Activated T-helper 1 cell treated with anti-CD3 and anti-CD28 coated beads, Interleukin-2, amount 50 U/mL, for 16 hours (primary cell): Measurements from ENCODE around the gene KRT17.
"Not testable (repeated sequence)": the region's sequence is repeated elsewhere in the genome, so short reads cannot be mapped to it uniquely, and the experiment has no call there.

Experiments
- DNase-seq, 2 donors: peaks; one replicate each; pipeline ENCODE4 v3.0.0-alpha.2; 2020; ENCODE audit warnings: low read depth in 1 of 2, low spot score in 1 of 2

KRT17 gene

DNA sequence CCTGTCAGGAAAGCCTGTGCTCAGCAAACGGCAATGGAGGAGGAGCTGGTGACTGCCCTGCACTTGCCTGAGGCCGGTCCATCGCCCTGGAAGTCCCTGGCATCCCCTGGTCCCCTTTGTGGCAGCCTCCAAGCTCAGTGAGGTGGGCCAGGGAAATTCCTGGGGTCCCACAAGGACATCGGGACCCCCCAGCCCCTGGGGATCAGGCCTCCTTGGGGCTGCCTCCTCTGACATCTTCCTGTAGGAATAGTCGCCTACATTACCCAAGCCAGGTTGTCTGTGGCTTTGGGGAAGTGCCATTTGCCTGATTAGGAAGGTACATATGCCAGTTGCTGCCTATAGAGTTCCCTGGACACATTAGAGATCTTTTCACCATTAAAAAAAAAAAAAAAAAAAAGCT is 45.4 kb downstream of the KRT17 start:
- no peak for DNase-seq

DNA sequence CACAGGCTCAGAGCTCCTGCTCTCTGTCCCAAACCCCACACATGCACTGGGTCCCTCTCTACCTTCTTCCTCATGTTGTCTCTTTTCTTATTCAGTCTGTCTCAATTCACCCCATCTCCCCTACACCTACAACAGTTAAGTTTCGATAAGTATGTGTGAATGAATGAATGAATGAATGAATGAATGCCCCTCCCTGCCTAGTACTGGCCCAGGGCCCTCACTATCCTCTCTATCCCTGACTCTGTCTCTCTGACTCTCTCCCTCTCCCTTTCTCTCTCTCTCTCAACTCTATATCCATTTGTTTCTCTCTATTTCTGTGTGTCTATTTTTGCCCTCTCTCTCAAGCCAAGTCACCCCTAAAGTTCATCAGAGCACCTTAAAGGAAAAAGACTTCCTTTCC is 45.8 kb downstream of the KRT17 start:
- no peak for DNase-seq

DNA sequence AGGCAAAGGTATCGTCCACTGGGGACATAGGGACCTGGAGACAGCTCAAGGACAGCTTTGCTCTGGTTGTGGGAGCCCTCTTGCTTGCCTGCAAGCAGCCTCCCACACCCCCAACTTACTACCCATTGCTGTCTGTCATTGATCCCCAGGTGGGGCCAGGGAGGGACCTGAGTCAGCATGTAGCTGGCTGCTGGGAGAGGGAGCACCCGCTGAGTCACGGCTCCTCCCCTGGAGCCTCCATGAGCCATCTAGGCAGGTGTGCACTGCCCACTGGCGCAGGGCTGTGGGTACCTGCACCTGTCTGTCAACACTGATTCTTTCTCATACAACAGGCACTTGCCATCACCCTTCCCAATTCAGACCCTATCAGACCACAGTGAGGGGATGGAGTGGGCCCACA is 47.6 kb downstream of the KRT17 start:
- DNase-seq, result not testable (repeated sequence)

DNA sequence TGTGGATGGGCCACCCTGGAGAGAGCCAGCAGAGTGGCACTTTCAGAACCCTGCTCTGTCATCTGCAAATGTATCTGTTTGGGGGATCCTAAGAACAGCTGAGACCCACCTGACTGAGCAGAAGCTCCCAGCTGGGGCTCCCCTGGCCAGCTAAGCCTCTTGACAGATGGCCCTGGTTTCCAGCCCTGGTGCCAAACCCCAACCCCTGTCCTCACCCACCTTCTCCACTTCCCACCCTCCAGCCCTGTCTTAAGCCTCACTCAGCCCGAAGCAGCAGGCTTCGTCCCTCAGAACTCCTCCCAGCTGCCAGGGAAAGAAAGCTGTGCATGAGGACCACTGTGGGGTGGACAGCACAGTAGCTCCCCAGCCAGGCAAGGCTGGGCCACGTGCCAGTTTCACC is 49.0 kb downstream of the KRT17 start:
- no peak for DNase-seq

DNA sequence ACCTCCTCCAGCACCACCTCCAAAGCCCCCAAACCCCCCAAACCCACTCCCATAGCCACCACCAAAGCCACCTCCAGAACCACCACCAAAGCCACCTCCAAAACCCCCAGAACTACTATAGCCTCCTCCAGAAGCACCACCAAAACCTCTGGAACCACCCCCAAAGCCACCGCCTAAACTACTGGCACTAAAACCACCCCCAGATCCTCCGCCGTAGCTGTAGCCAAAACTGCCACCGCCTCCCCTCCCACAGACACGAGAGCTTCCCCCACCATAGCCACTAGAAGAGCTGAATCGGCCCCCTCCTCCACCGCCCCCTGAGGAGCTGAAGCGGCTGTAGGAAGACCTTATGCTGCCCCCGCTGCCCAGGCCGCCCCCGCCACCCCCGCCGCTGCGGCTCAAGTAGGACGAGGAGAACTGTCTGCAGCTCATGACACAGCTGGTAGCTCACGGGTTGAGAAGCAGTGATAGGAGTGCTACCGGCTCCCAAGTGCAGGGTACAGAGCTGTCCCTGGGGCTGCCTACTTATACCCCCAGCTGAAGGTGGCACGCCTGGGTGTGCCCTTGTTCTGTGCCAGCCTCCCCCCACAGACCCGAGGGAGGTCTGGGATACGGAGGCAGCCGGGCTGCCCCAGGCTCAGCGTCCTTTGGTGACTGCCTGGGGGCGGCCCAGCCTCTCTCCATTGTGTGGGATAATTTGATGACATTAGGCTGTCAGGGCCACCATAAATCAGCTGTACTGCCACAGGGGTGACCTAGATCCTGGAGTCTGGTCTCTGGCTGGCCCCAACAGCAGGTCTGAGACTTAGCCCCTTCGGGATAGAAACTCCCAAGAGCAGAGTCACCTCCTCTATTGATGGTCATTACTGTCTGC is 52.6 kb downstream of the KRT17 start, which contains the start of gene KRT9:
Gene KRT9, minus strand, starts transcription at position 499 of the 874 bp plus-strand sequence. Its CDS starts 67 bp downstream, at position 432.
- DNase-seq, result no peak
